H9 (cell line): ENCODE data around the gene CYP2W1. TPM values are rescaled to one million over a fixed set of nuclear protein-coding genes. Genes with fewer than 3 reads are reported as not detected.
A peak's percentile ranks its signal among the peaks of the same experiment; 100 is the strongest.

ENCODE experiments used
- DNase-seq: peaks from one replicate; pipeline ENCODE4 v3.0.0-alpha.2; 2017
- H2AFZ ChIP-seq: one replicate; pipeline ENCODE4 v1.6.1; 2013; ENCODE audit warnings: mild to moderate bottlenecking, low read length, control low read depth, moderate library complexity
- H2AK5ac ChIP-seq: 2 replicates; pipeline ENCODE4 v1.6.1; 2013; ENCODE audit warnings: low read length, control low read depth, mixed read lengths; ENCODE audit not compliant: insufficient read length
- H2BK120ac ChIP-seq: one replicate; pipeline ENCODE4 v1.6.1; 2013; ENCODE audit warnings: low read depth, mild to moderate bottlenecking, low read length, control low read depth, inconsistent platforms; ENCODE audit not compliant: poor library complexity, severe bottlenecking
- H2BK12ac ChIP-seq: 2 replicates; pipeline ENCODE4 v1.6.1; 2013; ENCODE audit warnings: low read length, control low read depth, mixed read lengths, low read depth; ENCODE audit not compliant: insufficient read length
- H2BK15ac ChIP-seq: 2 replicates; pipeline ENCODE4 v1.6.1; 2013; ENCODE audit warnings: low read depth, low read length, control low read depth
- H2BK20ac ChIP-seq: one replicate; pipeline ENCODE4 v1.6.1; 2013; ENCODE audit warnings: low read depth, mild to moderate bottlenecking, low read length, control low read depth, inconsistent platforms; ENCODE audit not compliant: poor library complexity, severe bottlenecking
- H2BK5ac ChIP-seq: 2 replicates; pipeline ENCODE4 v1.6.1; 2013; ENCODE audit warnings: low read length, control low read depth, mixed read lengths; ENCODE audit not compliant: insufficient read length
- H3K14ac ChIP-seq: 2 replicates; pipeline ENCODE4 v1.6.1; 2013; ENCODE audit warnings: low read length, control low read depth; ENCODE audit not compliant: insufficient read depth
- H3K18ac ChIP-seq: 2 replicates; pipeline ENCODE4 v1.6.1; 2013; ENCODE audit warnings: low read depth, mild to moderate bottlenecking, mixed read lengths, low read length, control low read depth; ENCODE audit not compliant: insufficient read length
- H3K23ac ChIP-seq: 2 replicates; pipeline ENCODE4 v1.6.1; 2013; ENCODE audit warnings: low read length, control low read depth, mixed read lengths, low read depth; ENCODE audit not compliant: insufficient read length
- H3K23me2 ChIP-seq: 2 replicates; pipeline ENCODE4 v1.6.1; 2013; ENCODE audit warnings: low read depth, mild to moderate bottlenecking, mixed read lengths, low read length, control low read depth; ENCODE audit not compliant: insufficient read length, poor library complexity, severe bottlenecking
- H3K27ac ChIP-seq: 2 replicates; pipeline ENCODE4 v1.5.1; 2013; ENCODE audit warnings: low read length, control low read depth, mixed read lengths, low read depth; ENCODE audit not compliant: insufficient read length
- H3K27me3 ChIP-seq: 2 replicates; pipeline ENCODE4 v1.6.1; 2013; ENCODE audit warnings: low read length, control low read depth, inconsistent platforms; ENCODE audit not compliant: insufficient read depth
- H3K4ac ChIP-seq: 2 replicates; pipeline ENCODE4 v1.6.1; 2013; ENCODE audit warnings: low read depth, mild to moderate bottlenecking, control low read depth, inconsistent platforms, low read length, moderate library complexity
- H3K4me1 ChIP-seq: 2 replicates; pipeline ENCODE4 v1.6.1; 2013; ENCODE audit warnings: low read length, control low read depth, inconsistent platforms; ENCODE audit not compliant: insufficient read depth
- H3K4me2 ChIP-seq: 2 replicates; pipeline ENCODE4 v1.6.1; 2013; ENCODE audit warnings: low read length, control low read depth, mixed read lengths; ENCODE audit not compliant: insufficient read length, insufficient read depth
- H3K56ac ChIP-seq: 2 replicates; pipeline ENCODE4 v1.6.1; 2013; ENCODE audit warnings: low read depth, mild to moderate bottlenecking, mixed read lengths, low read length, control low read depth; ENCODE audit not compliant: insufficient read length
- H3K79me1 ChIP-seq: 2 replicates; pipeline ENCODE4 v1.6.1; 2013; ENCODE audit warnings: low read depth, mild to moderate bottlenecking, moderate library complexity, low read length, control low read depth, inconsistent platforms; ENCODE audit not compliant: insufficient read depth, poor library complexity, severe bottlenecking
- H3K79me2 ChIP-seq: 2 replicates; pipeline ENCODE4 v1.6.1; 2013; ENCODE audit warnings: low read length, control low read depth, inconsistent platforms; ENCODE audit not compliant: insufficient read depth
- H3K9ac ChIP-seq: 2 replicates; pipeline ENCODE4 v1.6.1; 2013; ENCODE audit warnings: low read length, control low read depth, mixed read lengths; ENCODE audit not compliant: insufficient read length; ENCODE audit errors: extremely low read depth
- H3K9me3 ChIP-seq: one replicate; pipeline ENCODE4 v1.6.1; 2013; ENCODE audit warnings: low read depth, low read length, inconsistent platforms; ENCODE audit not compliant: control insufficient read depth
- H3T11ph ChIP-seq: one replicate; pipeline ENCODE4 v1.6.1; 2013; ENCODE audit warnings: mild to moderate bottlenecking, low read length, control low read depth, inconsistent platforms
- H4K20me1 ChIP-seq: one replicate; pipeline ENCODE4 v1.6.1; 2013; ENCODE audit not compliant: control insufficient read depth, insufficient read length, insufficient read depth
- H4K5ac ChIP-seq: 2 replicates; pipeline ENCODE4 v1.6.1; 2013; ENCODE audit warnings: low read depth, mild to moderate bottlenecking, mixed read lengths, low read length, control low read depth; ENCODE audit not compliant: insufficient read length
- H4K8ac ChIP-seq: replicated peaks from 2 replicates; pipeline ENCODE4 v1.6.1; 2013; ENCODE audit warnings: low read length, control low read depth, mixed read lengths, low read depth; ENCODE audit not compliant: insufficient read length
- H4K91ac ChIP-seq: 2 replicates; pipeline ENCODE4 v1.6.1; 2013; ENCODE audit warnings: low read depth, mild to moderate bottlenecking, moderate library complexity, mixed read lengths, low read length, control low read depth; ENCODE audit not compliant: insufficient read length
- H3K27ac Mint-ChIP-seq, 3 experiments: 2 replicates in 2 of 3; 3 replicates in 1 of 3; pipeline ENCODE4 v1.8.0; 2020 to 2021; ENCODE audit warnings: mixed read lengths in 3 of 3, mild to moderate bottlenecking in 1 of 3, moderate library complexity in 1 of 3
- H3K27me3 Mint-ChIP-seq: 2 replicates; pipeline ENCODE4 v1.8.0; 2021; ENCODE audit warnings: low read depth, mild to moderate bottlenecking, moderate library complexity, mixed read lengths
- H3K36me3 Mint-ChIP-seq, 3 experiments: 2 replicates in 2 of 3; 3 replicates in 1 of 3; pipeline ENCODE4 v1.8.0; 2020 to 2021; ENCODE audit warnings: low read depth in 3 of 3, mixed read lengths in 3 of 3; ENCODE audit not compliant: insufficient read depth in 1 of 3
- H3K4me1 Mint-ChIP-seq, 2 experiments: 2 replicates each; pipeline ENCODE4 v1.8.0; 2020; ENCODE audit warnings: mixed read lengths in 2 of 2
- H3K4me3 Mint-ChIP-seq, 2 experiments: 2 replicates in 1 of 2; 3 replicates in 1 of 2; pipeline ENCODE4 v1.8.0; 2020 to 2021; ENCODE audit warnings: mild to moderate bottlenecking in 2 of 2, mixed read lengths in 2 of 2, moderate library complexity in 1 of 2
- H3K9me3 Mint-ChIP-seq, 2 experiments: 2 replicates in 1 of 2; 3 replicates in 1 of 2; pipeline ENCODE4 v1.8.0; 2020; ENCODE audit warnings: mild to moderate bottlenecking in 2 of 2, mixed read lengths in 2 of 2, moderate library complexity in 1 of 2
- WGBS: extraction: QIAGEN DNeasy Blood & Tissue Kit; methylation state at CpG from one replicate; pipeline ENCODE4 v1.1.7; 2013; ENCODE audit warnings: missing lambda C conversion rate, low lambda C conversion rate, mixed read lengths; ENCODE audit not compliant: insufficient read length; ENCODE audit errors: extremely low coverage; 5-methylcytosine and 5-hydroxymethylcytosine counted together
- total RNA-seq: library from RNA; stranded (reverse); gene quantifications from 2 replicates; pipeline ENCODE4 v1.2.1, GENCODE V29; 2021
- TF ChIP-seq, protein P1 (sequence below): fragments of 200-600 bp; sonication (generic); conservative IDR thresholded peaks from 3 replicates; pipeline ENCODE4 v1.8.0; 2021; ENCODE audit warnings: antibody characterized with exemption, mild to moderate bottlenecking

The CYP2W1 gene
- total RNA-seq, 1 experiment from 2014 or later, result not detected

DNA sequence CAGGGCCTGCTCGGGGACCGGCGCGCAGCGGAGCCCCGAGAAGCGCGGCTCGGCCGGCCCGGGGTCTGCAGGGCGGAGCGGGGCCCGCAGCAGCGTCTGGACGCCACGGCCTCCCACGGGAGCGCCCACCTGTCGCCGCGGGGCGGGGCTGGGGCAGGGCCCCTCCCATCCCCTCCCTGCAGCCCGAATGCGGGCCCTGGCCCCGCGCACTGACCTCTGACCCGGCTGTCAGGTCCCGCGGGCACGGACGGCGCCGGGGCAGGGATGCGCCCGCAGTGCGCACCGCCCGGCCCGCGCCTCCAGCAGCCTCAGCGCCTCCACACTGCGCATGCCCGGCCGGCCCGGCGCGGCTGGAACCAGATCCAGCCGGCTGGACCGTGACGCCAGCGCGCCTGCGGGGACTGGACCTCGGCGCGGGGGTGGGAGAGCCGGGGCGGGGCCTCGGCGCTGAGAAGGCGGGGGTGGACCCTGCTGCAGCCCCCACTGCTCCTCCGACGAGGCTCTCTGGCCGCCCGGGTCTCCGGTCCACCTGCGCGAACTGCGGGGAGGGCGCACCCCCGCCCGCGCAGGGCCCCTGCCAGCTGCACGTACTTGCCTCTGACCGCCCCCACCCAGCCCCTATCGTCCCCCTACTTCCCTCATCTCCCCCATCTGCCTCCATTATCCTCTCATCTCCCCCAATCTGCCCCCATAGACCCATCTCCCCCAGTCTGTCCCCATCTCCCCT is 45.2 kb downstream of the CYP2W1 start:
- Histone ChIP-seq H3K27me3 (no peaks in the 10 kb centered on the region), H4K8ac (no peak overlapping the region), H2AFZ (no peak overlapping the region), H3K18ac (no peak overlapping the region), H3K27ac (no peak overlapping the region), H2BK5ac (no peak overlapping the region), H3K79me1 (no peaks in the 10 kb centered on the region), H3T11ph (no peak overlapping the region), H2AK5ac (no peak overlapping the region), H3K14ac (peak overlapping the region; percentile 39; the same call in 1 of the 2 replicates), H3K23ac (no peak overlapping the region), H3K4me2 (peak overlapping the region; percentile 14), H2BK120ac (no peak overlapping the region), H3K9ac (no peak overlapping the region), H4K5ac (no peak overlapping the region), H3K23me2 (no peaks in the 10 kb centered on the region), H4K20me1 (no peaks in the 10 kb centered on the region), H2BK12ac (no peak overlapping the region), H3K4me1 (no peaks in the 10 kb centered on the region), H3K56ac (no peak overlapping the region), H3K4ac (no peak overlapping the region), H3K79me2 (no peaks in the 10 kb centered on the region), H4K91ac (no peak overlapping the region), H3K9me3 (no peaks in the 10 kb centered on the region), H2BK15ac (no peak overlapping the region), H2BK20ac (no peak overlapping the region)
- Mint-ChIP-seq H3K4me1 (peaks cover 13 to 25% of the 10 kb centered on the region in 2 experiments), H3K36me3 (peaks cover 1 to 15% (median 3%) of the 10 kb centered on the region in 3 experiments; a peak in 6 of 7 replicates), H3K27me3 (peaks cover 2% of the 10 kb centered on the region; the same call in 1 of the 2 replicates), H3K9me3 (no peaks in the 10 kb centered on the region), H3K27ac (no peak overlapping the region; a peak in 1 of 7 replicates), H3K4me3 (peak overlapping the region; percentile 25 to 67; a peak in 3 of 5 replicates)
- WGBS, result no CpG with 5 or more reads among the region's 77 CpGs
- peak; percentile 75 for DNase-seq
- TF ChIP-seq, protein P1, sequence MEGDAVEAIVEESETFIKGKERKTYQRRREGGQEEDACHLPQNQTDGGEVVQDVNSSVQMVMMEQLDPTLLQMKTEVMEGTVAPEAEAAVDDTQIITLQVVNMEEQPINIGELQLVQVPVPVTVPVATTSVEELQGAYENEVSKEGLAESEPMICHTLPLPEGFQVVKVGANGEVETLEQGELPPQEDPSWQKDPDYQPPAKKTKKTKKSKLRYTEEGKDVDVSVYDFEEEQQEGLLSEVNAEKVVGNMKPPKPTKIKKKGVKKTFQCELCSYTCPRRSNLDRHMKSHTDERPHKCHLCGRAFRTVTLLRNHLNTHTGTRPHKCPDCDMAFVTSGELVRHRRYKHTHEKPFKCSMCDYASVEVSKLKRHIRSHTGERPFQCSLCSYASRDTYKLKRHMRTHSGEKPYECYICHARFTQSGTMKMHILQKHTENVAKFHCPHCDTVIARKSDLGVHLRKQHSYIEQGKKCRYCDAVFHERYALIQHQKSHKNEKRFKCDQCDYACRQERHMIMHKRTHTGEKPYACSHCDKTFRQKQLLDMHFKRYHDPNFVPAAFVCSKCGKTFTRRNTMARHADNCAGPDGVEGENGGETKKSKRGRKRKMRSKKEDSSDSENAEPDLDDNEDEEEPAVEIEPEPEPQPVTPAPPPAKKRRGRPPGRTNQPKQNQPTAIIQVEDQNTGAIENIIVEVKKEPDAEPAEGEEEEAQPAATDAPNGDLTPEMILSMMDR, result no peak
